Panc1 (cell line): ENCODE results near the gene TLE6. TPM values are rescaled to one million over a fixed set of nuclear protein-coding genes. Genes with fewer than 3 reads are reported as not detected.

Experiments
- ATAC-seq: fragments of 200-7000 bp; cut with Tn5 transposase; 2 replicates; pipeline ENCODE4 v1.9.1; 2020; ENCODE audit warnings: mild to moderate bottlenecking, moderate library complexity
- BruUV-seq: library from RNA; stranded (reverse); fragments of 400-500 nt; replicated peaks from 2 replicates; lab custom pipeline; 2021; lab: Mats Ljungman, UMichigan
- CTCF ChIA-PET: fragments of 300-600 bp; sonication (Branson Sonifier 250); formaldehyde crosslinking; loops from one replicate; lab custom pipeline; 2022; ENCODE audit warnings: antibody characterized with exemption; lab: Charles Lee
- POLR2A ChIA-PET: fragments of 300-600 bp; sonication (Branson Sonifier 250); formaldehyde crosslinking; loops from one replicate; lab custom pipeline; 2022; ENCODE audit warnings: antibody characterized with exemption; lab: Charles Lee
- DNase-seq: peaks from one replicate; pipeline ENCODE4 v3.0.0-alpha.2; 2010; ENCODE audit warnings: low read depth, low spot score
- H3K27ac ChIP-seq: 2 replicates; pipeline ENCODE4 v1.5.1; 2011; ENCODE audit warnings: mild to moderate bottlenecking, low read length, inconsistent platforms
- H3K27me3 ChIP-seq: fragments of 200-500 bp; sonication (Bioruptor generic); 2 replicates; pipeline ENCODE4 v1.6.0; 2014; ENCODE audit warnings: low read length, inconsistent platforms; ENCODE audit not compliant: control insufficient read depth, insufficient read depth
- H3K36me3 ChIP-seq: fragments of 200-500 bp; sonication (Bioruptor generic); 2 replicates; pipeline ENCODE4 v1.5.1; 2014; ENCODE audit warnings: inconsistent platforms, mild to moderate bottlenecking, low read length, moderate library complexity; ENCODE audit not compliant: control insufficient read depth, insufficient read depth
- H3K4me1 ChIP-seq: 2 replicates; pipeline ENCODE4 v1.5.1; 2011; ENCODE audit warnings: inconsistent platforms, mild to moderate bottlenecking, low read length, moderate library complexity; ENCODE audit not compliant: control insufficient read depth, insufficient read depth
- H3K4me3 ChIP-seq, 2 experiments: 2 replicates each; pipeline ENCODE4 v1.5.1; 2011 to 2012; ENCODE audit warnings: low read depth in 2 of 2, low read length in 2 of 2, mild to moderate bottlenecking in 2 of 2, inconsistent platforms in 1 of 2, moderate library complexity in 1 of 2
- H3K9me3 ChIP-seq: fragments of 200-500 bp; sonication (Bioruptor generic); 2 replicates; pipeline ENCODE4 v1.5.1; 2014; ENCODE audit warnings: low read depth, mild to moderate bottlenecking, inconsistent platforms, low read length, moderate library complexity; ENCODE audit not compliant: control insufficient read depth, insufficient read depth
- CTCF ChIP-seq: fragments of 450-650 bp; IDR thresholded peaks from 2 replicates; pipeline ENCODE4 v1.5.1; 2017; ENCODE audit warnings: mild to moderate bottlenecking
- POLR2AphosphoS5 ChIP-seq: IDR thresholded peaks from 2 replicates; pipeline ENCODE4 v1.6.1; 2012; ENCODE audit warnings: mild to moderate bottlenecking, low read depth, low read length, moderate library complexity
- REST ChIP-seq, 2 experiments: IDR thresholded peaks; 2 replicates each; pipeline ENCODE4 v1.6.1; 2011 to 2012; ENCODE audit warnings: low read depth in 2 of 2, control low read depth in 1 of 2, low read length in 1 of 2, mild to moderate bottlenecking in 1 of 2, moderate library complexity in 1 of 2; ENCODE audit not compliant: insufficient read depth in 1 of 2
- SIN3A ChIP-seq: IDR thresholded peaks from 2 replicates; pipeline ENCODE4 v1.6.1; 2012; ENCODE audit warnings: low read depth, mild to moderate bottlenecking, low read length, moderate library complexity, borderline replicate concordance; ENCODE audit not compliant: insufficient read depth
- TCF7L2 ChIP-seq: IDR thresholded peaks from 2 replicates; pipeline ENCODE4 v1.6.1; 2011; ENCODE audit warnings: mild to moderate bottlenecking, low read depth, low read length, inconsistent platforms
- in situ Hi-C: cut with HindIII; loops from 2 replicates; pipeline ENCODE4 v1.10.0; 2016; ENCODE audit warnings: low sequenced_read_pairs, low pct_unique_long_range_greater_than_20kb
- intact Hi-C: fragments of 100-400 bp; cut with micrococcal nuclease; formaldehyde crosslinking; loops from one replicate; pipeline ENCODE4 v1.10.0; 2022; ENCODE audit not compliant: unreplicated experiment
- total RNA-seq: library from RNA; stranded (reverse); gene quantifications from one replicate; pipeline ENCODE4 v1.2.1, GENCODE V29; 2021; ENCODE audit not compliant: unreplicated experiment

Gene TLE6
- total RNA-seq, 1 experiment from 2014 or later: 4.0 TPM

GRCh38 chr19:2974342-2975041 lies 2.9 kb upstream of the TLE6 start:
- Histone ChIP-seq H3K27me3 (no peaks in the 10 kb centered on the region), H3K9me3 (no peaks in the 10 kb centered on the region), H3K4me3 (no peak overlapping the region), H3K4me1 (peaks cover 12% of the 10 kb centered on the region), H3K36me3 (no peaks in the 10 kb centered on the region), H3K27ac (no peak overlapping the region)
- BruUV-seq: no TSS peak
- no peak for ATAC-seq
- in situ Hi-C loops (no loop called here), intact Hi-C loops (no loop called here)
- ChIA-PET POLR2A (no interaction called here), CTCF (interaction anchor here (0.6 kb wide), 1 partner anchor 161 kb away, joined by 7 read pairs; no protein-coding TSS in a partner anchor)
- TF ChIP-seq CTCF (no peak), REST (IDR thresholded peaks at IDR 0.05; ENCODE audit: insufficient read depth in 1 of 2, low read depth in 2 of 2, low read length in 1 of 2) (no peak), SIN3A (no peak), TCF7L2 (no peak), POLR2AphosphoS5 (no peak)
- no peak for DNase-seq

GRCh38 chr19:2976609-2977000 lies 759 bp upstream of the TLE6 start:
- intact Hi-C loops (no loop called here), in situ Hi-C loops (no loop called here)
- Histone ChIP-seq H3K27me3 (no peaks in the 10 kb centered on the region), H3K36me3 (no peaks in the 10 kb centered on the region), H3K4me3 (peak overlapping the region; percentile 56 to 79), H3K9me3 (no peaks in the 10 kb centered on the region), H3K27ac (peak overlapping the region; percentile 51), H3K4me1 (peaks cover 12% of the 10 kb centered on the region)
- no peak for DNase-seq
- no TSS peak for BruUV-seq
- ChIA-PET POLR2A (no interaction called here), CTCF (interaction anchor here (1.0 kb wide), 1 partner anchor 132 kb away, joined by 3 read pairs; no protein-coding TSS in a partner anchor)
- ATAC-seq: peak; percentile 2; the same call in 1 of the 2 replicates
- no peak for TF ChIP-seq POLR2AphosphoS5
- TF ChIP-seq CTCF: no peak
- no peak for TF ChIP-seq SIN3A
- no peak for TF ChIP-seq TCF7L2
- no peak for TF ChIP-seq REST (IDR thresholded peaks at IDR 0.05; ENCODE audit: insufficient read depth in 1 of 2, low read depth in 2 of 2, low read length in 1 of 2)
